GM19452 (cell line): ENCODE measurements around the gene LRBA.
"Not testable (repeated sequence)": the region's sequence is repeated elsewhere in the genome, so short reads cannot be mapped to it uniquely, and the experiment has no call there.

Experiments used
- ATAC-seq: cut with Tn5 transposase; IDR thresholded peaks from one replicate; pipeline ENCODE4 v1.9.1; 2021; ENCODE audit not compliant: unreplicated experiment

LRBA gene

DNA sequence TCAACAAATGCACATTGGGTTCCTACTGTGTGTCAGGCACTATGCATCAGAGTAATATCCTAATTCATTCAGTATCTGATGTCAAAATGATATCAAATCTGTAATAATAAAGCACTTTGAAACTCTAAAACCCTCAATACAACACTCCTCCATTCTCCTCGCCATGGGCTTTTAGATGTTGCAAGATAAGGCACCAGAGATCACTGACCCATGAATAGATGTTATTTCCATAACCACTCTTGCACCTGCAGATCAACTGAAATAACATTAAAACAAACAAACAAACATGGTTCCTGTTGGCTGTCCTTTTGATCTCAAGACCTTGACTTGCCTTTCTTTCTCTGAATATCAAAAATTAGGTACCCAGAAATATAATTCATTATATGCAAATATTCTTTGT lies 333.0 kb downstream of the LRBA start:
- ATAC-seq, result no peak

DNA sequence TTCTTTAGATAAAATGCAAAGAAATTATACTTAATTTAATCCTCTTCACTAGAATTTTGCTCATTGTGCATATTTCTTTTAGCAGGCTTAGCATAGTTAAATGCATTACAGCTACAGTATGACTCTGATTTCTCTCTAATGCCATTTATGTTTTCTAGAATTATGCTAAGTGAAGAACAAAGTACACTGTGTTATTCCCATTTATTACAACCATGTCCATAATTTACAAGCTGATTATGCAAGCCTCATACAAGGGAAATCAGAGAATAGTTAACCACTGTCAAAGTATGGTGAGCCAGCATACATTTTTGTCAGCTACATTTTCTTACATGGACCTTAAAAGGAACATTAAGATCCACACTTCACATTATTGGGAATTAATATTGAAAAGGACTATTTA lies 334.0 kb downstream of the LRBA start:
- no peak for ATAC-seq

DNA sequence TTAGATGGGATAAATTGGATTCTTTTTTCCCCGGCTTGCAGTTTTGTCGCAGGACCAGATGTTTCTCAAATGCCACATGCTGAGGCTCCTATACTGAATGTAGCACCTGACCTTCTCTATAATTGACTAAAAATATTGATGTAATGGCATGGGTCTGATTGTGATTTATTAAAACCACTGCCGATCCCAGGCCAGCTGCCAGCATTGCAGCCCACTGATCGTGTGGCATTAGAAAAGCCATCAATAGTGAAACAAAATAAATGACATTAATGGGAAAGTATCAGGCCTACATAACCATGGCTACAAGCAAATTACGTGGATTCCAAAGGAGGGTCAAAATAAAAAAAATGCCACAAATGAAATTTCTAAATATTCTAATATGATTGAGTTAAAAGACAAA lies 334.4 kb downstream of the LRBA start:
- no peak for ATAC-seq

DNA sequence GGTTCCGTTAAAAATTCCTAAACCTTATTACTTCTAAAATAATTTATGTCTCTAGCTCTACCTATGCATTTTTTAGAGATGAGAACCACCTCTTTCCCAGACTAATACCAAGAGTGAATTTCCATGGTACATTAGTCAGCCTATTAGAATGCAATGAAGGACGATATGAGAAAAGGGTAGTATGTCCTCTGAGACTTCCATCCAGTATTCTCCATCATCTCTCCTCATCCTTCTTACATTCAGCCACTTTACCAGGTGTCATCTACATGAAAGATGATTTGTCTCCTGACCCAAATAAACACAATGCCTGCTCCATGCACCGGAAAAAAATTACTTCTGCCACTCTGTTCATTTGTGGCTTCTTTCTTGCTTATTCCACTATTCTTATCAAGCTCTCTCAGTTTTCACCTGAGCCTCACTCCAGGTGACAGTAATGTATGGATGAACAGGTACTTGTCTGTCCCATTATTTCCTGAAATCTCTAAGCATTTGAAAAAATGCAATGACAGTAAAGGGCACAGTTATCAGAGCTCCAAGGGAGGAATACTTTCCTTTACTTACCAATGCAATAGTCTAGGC lies 335.2 kb downstream of the LRBA start:
- ATAC-seq, result no peak

DNA sequence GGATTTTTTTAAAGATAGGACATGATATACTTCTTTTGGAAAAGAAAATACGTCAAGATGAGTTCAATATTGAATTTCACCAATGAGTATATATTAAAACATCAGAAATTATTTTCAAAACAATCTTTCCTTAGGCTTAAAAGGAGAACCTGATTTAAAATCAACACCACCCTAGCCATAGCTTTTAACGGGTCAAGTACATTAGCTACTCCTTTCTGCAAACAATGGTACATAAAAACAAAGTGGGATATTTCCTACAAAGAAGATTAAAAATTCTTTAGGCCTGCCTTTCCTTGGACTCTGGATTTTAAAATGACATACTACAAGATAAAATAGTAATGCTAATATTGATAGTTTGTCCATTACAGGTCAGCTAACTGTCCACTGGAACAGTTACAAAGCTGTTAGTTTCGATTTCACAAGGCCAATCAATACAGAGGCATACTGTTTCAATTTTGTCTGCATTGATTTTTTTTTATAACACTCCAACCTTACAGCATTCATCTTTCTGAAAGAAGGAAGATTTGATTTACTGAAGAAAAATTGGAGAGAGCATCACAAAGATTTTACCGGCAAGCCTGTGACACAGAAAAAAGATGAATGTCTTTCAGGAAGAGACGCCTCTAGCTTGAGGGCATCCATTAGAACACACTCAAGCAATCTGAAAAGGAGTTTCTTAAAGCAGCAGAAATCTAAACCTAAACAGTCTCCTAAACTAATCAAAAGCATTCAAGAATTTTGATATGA lies 335.9 kb downstream of the LRBA start:
- no peak for ATAC-seq

DNA sequence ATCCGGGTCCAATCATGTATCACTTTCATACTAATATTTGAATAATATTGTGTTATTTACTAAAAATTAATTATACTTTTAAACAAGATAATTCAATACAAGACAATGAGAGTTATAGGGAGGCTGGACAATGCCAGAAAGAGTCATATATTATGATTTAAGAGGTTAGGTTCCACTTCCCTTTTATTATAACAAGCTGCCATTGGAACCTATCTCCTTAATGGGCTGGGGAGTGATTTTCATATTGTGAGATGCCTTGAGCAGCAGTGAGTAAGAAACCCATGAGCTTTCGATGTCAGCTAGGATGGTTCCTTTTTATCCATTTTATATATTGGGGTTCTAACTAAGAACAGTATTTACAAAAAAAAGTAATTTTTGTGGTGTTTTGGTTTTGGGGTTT lies 341.3 kb downstream of the LRBA start:
- no peak for ATAC-seq

DNA sequence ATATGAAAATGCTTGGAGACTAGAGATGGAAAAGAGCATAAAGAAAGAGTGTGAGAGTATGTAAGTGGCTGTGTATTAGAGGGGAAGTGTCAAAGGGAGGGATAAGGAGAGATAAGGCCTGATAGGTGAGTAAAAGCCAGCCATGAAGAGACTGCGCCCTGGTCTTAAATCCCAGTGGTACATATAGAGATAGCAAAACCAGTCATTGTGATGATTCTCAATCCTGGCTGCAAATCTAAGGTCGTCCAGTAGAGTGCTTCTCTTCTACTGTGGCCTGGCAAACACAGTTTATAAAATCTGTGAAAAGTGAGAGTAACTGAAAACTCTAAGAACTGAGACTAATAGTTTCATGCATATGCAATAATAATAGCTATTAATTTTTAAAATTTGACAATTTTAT lies 346.3 kb downstream of the LRBA start:
- no peak for ATAC-seq

DNA sequence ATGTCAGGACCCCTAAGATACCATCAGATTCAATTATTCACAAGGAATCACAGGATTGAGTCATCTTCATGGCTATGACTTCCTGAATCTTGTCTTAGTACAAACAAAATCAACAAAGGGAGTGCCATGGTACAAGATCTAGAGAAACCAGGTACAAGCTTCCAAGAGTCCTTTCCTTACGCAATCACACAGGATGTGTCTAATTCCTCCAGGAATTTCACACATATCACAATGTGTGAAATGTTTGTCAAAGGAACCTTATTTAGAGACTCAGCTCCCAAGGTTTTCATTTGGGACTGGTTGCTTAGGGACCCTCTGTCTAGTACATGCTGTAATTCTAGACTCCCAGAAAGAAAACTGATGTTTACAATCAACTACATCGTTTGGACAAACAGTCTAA lies 350.1 kb downstream of the LRBA start:
- no peak for ATAC-seq

DNA sequence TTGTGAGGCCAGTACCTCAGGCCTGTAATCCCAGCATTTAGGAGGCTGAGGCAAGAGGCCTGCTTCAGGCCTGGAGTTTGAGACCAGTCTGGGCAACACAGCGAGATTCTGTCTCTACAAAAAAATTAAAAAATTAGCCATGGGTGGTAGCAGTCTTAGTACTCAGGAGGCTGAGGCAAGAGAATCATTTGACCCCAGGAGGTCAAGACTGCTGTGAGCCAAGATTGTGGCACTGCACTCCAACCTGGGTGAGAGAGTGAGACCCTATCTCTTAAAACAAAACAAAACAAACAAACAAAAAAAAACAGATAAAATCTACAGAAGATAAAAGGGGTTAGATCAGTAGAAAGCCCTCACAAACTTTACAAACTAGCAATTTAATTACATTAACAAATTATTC lies 352.4 kb downstream of the LRBA start:
- ATAC-seq, result no peak

DNA sequence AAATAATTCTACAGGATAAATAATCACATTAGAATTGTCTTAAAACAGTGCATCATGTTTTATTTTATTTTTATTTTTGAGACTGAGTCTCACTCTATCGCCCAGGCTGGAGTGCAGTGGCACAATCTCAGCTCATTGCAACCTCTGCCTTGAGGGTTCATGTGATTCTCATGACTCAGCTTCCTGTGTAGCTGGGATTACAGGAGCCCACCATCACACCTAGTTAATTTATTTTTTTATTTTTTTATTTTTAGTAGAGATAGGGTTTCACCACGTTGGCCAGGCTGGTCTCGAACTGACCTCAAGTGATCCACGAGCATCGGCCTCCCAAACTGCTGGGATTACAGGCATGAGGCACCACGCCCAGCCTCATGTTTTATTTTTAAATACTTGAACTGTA lies 353.5 kb downstream of the LRBA start:
- ATAC-seq, result not testable (repeated sequence)

DNA sequence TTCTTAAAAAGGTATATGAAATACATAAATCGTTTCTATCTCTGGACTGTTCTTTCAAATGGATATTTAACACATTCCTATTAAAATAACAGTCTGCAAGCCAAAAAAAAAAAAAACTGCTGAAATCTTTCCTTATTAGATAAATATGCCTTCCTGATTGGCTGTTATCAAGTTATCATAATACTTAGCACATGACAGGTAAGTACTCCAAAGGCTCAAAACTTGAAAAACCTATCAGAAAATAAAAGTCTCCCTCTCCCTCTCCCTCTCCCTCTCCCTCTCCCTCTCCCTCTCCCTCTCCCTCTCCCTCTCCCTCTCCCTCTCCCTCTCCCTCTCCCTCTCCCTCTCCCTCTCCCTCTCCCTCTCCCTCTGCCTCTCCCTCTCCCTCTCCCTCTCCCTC lies 356.8 kb downstream of the LRBA start:
- not testable (repeated sequence) for ATAC-seq

DNA sequence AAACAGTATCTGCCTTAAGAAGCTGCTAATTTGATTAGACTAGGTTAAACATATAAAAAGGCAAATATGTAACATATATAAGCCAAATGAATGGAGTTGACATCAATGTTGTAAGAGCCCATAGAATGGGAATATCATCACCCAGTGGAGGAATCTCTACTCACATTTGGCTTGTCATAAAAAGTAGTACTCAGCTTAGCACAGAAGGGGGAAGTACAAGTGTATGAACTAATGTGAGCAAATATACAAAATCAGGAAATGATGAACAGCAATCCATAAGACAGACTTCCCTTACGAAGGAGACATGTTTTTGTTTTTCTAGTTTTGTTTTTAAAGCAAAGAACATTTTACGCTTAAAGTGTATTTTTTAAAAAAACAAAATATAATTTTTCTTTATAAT lies 358.2 kb downstream of the LRBA start:
- no peak for ATAC-seq

DNA sequence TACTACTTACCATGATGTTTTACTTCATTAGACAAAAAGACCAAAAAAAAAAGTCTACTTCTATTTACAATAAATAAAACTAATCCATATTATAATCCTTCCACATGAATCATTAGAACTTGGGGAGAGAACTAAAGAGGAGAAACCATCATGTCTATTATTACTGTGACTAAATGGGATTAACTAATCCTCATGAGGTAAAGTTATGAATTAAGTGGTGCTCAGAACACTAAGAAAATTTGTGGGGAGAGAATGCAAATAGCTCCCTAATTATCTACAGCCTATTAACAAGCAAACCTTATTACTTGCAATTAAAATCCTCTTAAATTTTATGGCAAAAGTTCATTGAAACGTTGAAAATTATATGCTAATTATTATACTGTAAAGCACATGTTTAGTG lies 364.3 kb downstream of the LRBA start:
- no peak for ATAC-seq

DNA sequence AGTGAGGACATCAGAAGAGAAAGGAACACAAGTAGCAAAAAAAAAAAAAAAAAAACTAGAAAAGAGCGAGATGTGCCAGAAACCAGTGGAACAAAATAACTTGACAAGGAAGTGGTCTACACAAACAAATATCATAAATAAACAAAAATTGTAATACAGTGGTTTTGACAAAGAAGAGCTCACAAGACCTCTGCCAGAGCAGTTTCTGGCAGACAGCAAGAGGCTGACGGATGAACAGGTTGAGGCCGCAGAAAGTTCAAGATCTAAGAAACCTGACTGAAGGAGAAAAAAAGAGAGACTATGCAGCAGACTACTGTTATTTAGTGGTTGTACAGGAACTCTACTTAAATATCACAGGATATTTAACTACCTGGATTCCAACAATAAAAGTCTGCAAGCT lies 367.0 kb downstream of the LRBA start:
- ATAC-seq, result no peak

DNA sequence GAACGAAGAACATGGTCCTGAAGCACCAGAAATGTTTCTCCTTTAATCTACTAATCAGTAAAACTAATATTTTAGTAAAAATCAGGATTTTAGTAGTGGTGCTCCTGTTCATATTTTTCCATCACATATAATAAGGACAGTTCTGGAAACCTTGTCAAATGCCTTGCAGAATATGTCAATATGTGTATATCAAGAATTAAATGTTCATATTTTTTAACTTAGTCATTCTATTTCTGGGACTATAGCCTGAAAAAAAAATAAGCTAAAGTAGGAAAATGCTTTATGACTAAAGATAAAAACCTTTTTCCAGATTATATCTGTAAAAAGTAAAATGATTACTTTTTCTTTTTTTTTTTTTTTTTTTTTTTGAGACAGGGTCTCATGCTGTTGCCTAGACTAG lies 368.1 kb downstream of the LRBA start:
- no peak for ATAC-seq

DNA sequence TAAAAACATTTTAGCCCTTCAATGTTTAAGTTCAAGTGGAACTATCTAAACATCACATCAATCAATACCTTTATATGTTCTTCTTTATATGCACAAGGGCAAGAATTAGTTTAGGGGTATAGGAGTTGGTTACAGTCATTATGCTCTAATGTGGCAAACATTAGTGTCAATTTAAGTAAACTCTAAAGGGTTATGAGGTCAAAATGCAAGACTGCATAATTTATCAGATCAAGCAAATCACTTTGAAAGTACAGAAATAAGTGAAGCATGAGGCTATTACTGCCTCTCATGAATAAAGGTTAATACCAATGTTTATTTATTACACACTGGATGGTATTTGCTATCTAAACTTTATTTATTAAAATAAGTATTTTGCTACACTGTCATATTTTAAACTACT lies 373.5 kb downstream of the LRBA start:
- no peak for ATAC-seq

DNA sequence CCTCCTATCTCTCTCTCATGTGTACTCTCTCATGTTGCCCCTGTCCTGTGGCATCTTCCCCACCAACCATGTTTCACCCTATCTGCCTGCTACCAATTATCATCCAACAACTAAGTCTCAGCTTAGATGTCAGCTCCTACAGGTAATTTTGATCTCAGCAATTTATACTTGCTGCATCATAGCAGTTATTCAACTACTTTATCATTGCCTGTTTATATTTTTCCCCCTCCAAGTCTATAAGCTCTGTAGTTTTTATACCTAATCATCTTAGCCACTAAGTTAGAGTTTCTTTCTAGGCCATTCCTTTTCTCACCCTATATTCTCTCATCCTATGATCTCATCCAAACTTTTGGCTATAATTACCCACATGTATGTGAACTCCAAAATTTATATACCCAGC lies 382.4 kb downstream of the LRBA start:
- ATAC-seq, result no peak

DNA sequence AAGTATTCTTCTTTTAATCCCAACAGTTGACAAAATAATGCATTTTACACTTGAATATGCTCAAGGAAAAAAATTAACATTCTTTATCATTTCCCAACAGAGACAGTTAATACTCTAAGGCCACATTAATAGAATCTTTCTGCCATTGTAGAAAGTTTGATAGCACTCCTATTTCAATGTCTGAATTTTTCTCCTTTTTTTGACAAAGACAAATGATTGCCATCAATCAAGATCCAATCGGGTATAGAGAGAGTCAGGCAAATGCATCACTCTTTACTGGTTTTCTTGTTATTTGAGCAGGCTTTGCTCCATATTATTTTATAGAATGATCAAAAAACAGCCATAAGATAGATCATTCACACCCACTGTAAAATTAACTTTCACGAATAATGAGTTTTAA lies 387.0 kb downstream of the LRBA start:
- no peak for ATAC-seq

DNA sequence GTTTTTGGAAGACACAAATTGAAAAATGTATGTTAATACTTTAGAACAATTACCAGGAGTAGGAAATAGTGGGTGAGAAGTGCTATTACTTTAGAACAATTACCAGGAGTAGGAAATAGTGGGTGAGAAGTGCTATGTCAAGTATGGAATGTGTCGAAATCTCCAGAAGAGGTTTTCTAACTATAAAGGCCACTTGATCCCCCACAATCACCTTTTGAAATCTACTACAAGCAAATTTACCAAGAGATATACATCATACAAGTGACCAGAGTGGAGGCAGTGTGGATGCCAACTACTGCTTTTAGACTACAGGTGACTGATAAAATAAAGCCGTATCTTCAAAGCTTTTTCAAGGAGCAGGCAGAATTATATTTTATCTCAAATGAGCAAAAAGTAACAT lies 390.1 kb downstream of the LRBA start:
- no peak for ATAC-seq

DNA sequence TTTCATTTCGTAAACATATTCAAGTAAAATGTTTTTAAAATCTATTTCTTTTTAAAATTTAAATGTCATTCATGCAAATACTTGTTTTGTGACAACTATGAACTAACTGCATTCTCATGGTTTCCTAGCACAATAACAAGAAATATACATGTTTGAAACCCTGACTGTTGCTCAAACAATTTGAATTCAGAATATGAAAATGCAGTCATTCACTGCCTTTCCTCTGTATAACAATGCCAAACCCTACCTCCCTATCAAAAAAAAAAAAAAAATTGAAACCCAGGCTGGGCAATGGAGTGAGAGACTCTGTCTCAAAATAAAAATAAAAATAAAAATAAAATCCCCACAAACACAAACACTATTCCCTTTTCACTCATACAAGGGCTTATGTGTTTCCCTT lies 391.0 kb downstream of the LRBA start:
- ATAC-seq, result no peak

DNA sequence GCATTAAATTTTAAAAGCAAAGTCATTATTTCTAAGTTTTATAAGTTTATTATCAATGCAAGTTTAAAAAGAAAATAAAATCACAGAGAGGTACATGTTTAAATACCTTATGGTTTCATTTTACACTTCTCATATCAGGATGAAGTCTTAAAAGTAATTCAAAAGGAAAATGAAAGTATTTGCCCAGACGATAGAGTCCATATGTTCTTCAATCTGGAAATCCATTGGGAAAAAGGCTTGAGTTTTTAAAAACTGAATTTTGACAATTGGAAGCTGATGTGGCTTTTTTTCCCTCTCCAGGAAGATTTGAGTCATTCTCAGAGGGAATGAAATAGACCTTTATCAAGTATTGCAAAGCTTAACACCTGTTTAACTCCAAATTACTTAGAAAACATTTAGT lies 396.0 kb downstream of the LRBA start:
- ATAC-seq, result no peak

DNA sequence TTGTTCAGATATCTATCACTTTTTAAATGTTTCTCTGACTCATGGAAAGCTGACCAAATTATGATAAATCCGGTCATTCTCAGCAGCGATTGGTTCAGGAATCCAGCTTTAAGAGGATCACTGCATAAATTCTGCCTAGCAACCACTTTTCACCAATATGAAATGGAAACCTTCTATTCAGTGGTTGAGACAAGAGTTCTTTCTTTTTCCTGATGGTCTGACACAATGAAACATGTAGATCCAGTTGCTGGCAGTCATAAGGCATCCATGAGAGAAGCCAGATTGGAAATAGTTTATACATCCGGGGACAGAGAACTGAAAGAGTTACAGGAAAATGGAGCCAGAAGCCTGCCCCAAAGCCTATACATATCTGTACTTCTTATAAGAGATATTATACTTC lies 406.0 kb downstream of the LRBA start:
- no peak for ATAC-seq

DNA sequence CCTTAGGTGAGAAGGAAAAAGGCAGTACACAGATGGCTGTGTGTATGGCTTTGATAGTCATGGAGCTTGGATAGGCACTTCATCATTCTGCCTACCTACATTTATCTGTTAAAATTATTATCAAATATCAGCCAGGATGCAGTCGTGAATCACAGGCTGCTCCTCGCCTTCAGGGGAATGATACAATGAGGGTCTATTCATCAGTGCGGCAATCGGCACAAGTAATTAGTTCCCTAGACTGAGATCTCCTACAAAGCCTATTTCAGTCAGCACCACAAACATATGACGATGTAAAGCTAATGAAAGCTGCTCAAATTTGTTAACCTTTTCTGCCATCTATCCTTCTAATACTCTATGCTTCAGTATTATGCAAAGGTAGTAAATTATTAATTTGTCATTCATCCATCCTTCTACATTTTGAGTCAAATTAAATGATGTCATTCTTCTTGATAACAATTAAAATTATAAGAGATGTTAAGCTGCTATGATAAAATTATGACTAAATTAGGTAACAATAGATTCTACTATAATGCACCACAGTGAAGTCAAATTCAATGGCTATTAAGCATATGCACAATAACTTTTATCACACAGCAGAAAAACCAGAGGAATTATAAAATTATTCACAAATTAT lies 414.2 kb downstream of the LRBA start:
- no peak for ATAC-seq
